ENCODE measurements around the gene AIF1L. TPM values are rescaled to one million over a fixed set of nuclear protein-coding genes. Genes with fewer than 3 reads are reported as not detected.

The AIF1L gene
- total and polyA plus RNA-seq, 5 donors from 2014 or later: 0.12 TPM; not detected in 4

- ATAC-seq (ENCODE audit: low read depth in 2 of 2) (no peak), DNase-seq (no peak)
- no peak overlapping the region for H3K27ac Mint-ChIP-seq
- H3K36me3 Mint-ChIP-seq: peaks cover 57% of the 10 kb centered on the region
- Histone ChIP-seq H3K36me3 (ENCODE audit: control insufficient read depth, insufficient read depth, low read length) (peaks cover 95% of the 10 kb centered on the region), H3K4me1 (ENCODE audit: control insufficient read depth, insufficient read depth, low read length, poor library complexity, severe bottlenecking) (no peaks in the 10 kb centered on the region), H3K27ac (ENCODE audit: insufficient read depth, low read length, poor library complexity, severe bottlenecking) (no peak overlapping the region), H3K9me3 (ENCODE audit: control insufficient read depth in 2 of 2, low read length in 2 of 2) (no peaks in the 10 kb centered on the region), H3K4me3 (ENCODE audit: low read depth, low read length) (no peak overlapping the region), H3K27me3 (ENCODE audit: control insufficient read depth, insufficient read depth, low read length) (no peaks in the 10 kb centered on the region)
- no peaks in the 10 kb centered on the region for H3K27me3 Mint-ChIP-seq
- H3K4me3 Mint-ChIP-seq: no peak overlapping the region
- peaks cover 0 to 9% (median 0%) of the 10 kb centered on the region in 4 donors for H3K4me1 Mint-ChIP-seq
- no peaks in the 10 kb centered on the region for H3K9me3 Mint-ChIP-seq
These were observed 43.8 kb downstream of the AIF1L start for GRCh38 chr9:131140112-131140511.

GRCh38 chr9:131140550-131140949, 44.2 kb downstream of the AIF1L start:
- Mint-ChIP-seq H3K36me3 (peaks cover 59% of the 10 kb centered on the region), H3K4me1 (peaks cover 0 to 9% (median 2%) of the 10 kb centered on the region in 4 donors), H3K27me3 (no peaks in the 10 kb centered on the region), H3K4me3 (no peak overlapping the region), H3K9me3 (no peaks in the 10 kb centered on the region), H3K27ac (no peak overlapping the region)
- Histone ChIP-seq H3K4me1 (ENCODE audit: control insufficient read depth, insufficient read depth, low read length, poor library complexity, severe bottlenecking) (no peaks in the 10 kb centered on the region), H3K9me3 (ENCODE audit: control insufficient read depth in 2 of 2, low read length in 2 of 2) (no peaks in the 10 kb centered on the region), H3K4me3 (ENCODE audit: low read depth, low read length) (no peak overlapping the region), H3K27ac (ENCODE audit: insufficient read depth, low read length, poor library complexity, severe bottlenecking) (no peak overlapping the region), H3K27me3 (ENCODE audit: control insufficient read depth, insufficient read depth, low read length) (no peaks in the 10 kb centered on the region), H3K36me3 (ENCODE audit: control insufficient read depth, insufficient read depth, low read length) (peaks cover 95% of the 10 kb centered on the region)
- ATAC-seq (ENCODE audit: low read depth in 2 of 2) (no peak), DNase-seq (no peak)

GRCh38 chr9:131142160-131142559, 45.8 kb downstream of the AIF1L start:
- Histone ChIP-seq H3K9me3 (ENCODE audit: control insufficient read depth in 2 of 2, low read length in 2 of 2) (no peaks in the 10 kb centered on the region), H3K27me3 (ENCODE audit: control insufficient read depth, insufficient read depth, low read length) (no peaks in the 10 kb centered on the region), H3K4me1 (ENCODE audit: control insufficient read depth, insufficient read depth, low read length, poor library complexity, severe bottlenecking) (no peaks in the 10 kb centered on the region), H3K27ac (ENCODE audit: insufficient read depth, low read length, poor library complexity, severe bottlenecking) (no peak overlapping the region), H3K36me3 (ENCODE audit: control insufficient read depth, insufficient read depth, low read length) (peaks cover 95% of the 10 kb centered on the region), H3K4me3 (ENCODE audit: low read depth, low read length) (no peak overlapping the region)
- H3K9me3 Mint-ChIP-seq: no peaks in the 10 kb centered on the region
- H3K27ac Mint-ChIP-seq: no peak overlapping the region
- peaks cover 0 to 12% (median 4%) of the 10 kb centered on the region in 4 donors for H3K4me1 Mint-ChIP-seq
- ATAC-seq (ENCODE audit: low read depth in 2 of 2) (no peak), DNase-seq (no peak)
- no peaks in the 10 kb centered on the region for H3K27me3 Mint-ChIP-seq
- H3K36me3 Mint-ChIP-seq: peaks cover 55% of the 10 kb centered on the region
- H3K4me3 Mint-ChIP-seq: no peak overlapping the region

GRCh38 chr9:131144201-131144600, 47.9 kb downstream of the AIF1L start:
- peaks cover 59% of the 10 kb centered on the region for H3K36me3 Mint-ChIP-seq
- peak overlapping the region in 2 of 3 donors; percentile 62 to 69 for H3K27ac Mint-ChIP-seq

DNA sequence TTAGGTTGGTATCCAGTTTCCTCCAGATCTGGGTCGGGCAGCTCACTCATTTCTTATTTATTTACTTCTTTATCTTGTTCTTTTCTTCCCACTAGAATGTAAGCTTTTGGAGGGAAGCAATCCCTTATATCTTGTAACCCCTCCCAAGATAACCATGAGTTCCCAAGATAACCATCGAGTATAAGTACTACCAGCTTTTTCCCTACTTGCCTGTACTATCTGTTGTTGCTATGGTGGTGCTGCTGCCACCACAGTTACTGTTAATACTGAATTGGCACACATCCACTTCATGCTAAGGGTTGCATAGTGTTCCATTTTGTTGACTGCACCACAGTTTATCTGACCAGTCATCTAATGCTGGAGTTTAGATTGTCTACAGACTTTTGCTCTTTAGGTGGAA, 48.9 kb downstream of the AIF1L start:
- H3K4me1 Mint-ChIP-seq: peaks cover 0 to 13% (median 11%) of the 10 kb centered on the region in 4 donors
- H3K27ac Mint-ChIP-seq: no peak overlapping the region
- Histone ChIP-seq H3K4me1 (ENCODE audit: control insufficient read depth, insufficient read depth, low read length, poor library complexity, severe bottlenecking) (no peaks in the 10 kb centered on the region), H3K4me3 (ENCODE audit: low read depth, low read length) (no peak overlapping the region), H3K36me3 (ENCODE audit: control insufficient read depth, insufficient read depth, low read length) (peaks cover 96% of the 10 kb centered on the region), H3K27ac (ENCODE audit: insufficient read depth, low read length, poor library complexity, severe bottlenecking) (no peak overlapping the region), H3K27me3 (ENCODE audit: control insufficient read depth, insufficient read depth, low read length) (no peaks in the 10 kb centered on the region), H3K9me3 (ENCODE audit: control insufficient read depth in 2 of 2, low read length in 2 of 2) (no peaks in the 10 kb centered on the region)
- H3K9me3 Mint-ChIP-seq: no peaks in the 10 kb centered on the region
- peaks cover 64% of the 10 kb centered on the region for H3K36me3 Mint-ChIP-seq
- DNase-seq (no peak), ATAC-seq (ENCODE audit: low read depth in 2 of 2) (no peak)
- H3K27me3 Mint-ChIP-seq: no peaks in the 10 kb centered on the region
- H3K4me3 Mint-ChIP-seq: no peak overlapping the region

More at GRCh38 chr9:131144201-131144600, 47.9 kb downstream of the AIF1L start:
- no peaks in the 10 kb centered on the region for H3K27me3 Mint-ChIP-seq
- H3K4me3 Mint-ChIP-seq: peak overlapping the region in 1 of 4 donors; percentile 39
- peaks cover 0 to 12% (median 6%) of the 10 kb centered on the region in 4 donors for H3K4me1 Mint-ChIP-seq
- ATAC-seq (ENCODE audit: low read depth in 2 of 2) (no peak), DNase-seq (no peak)
- no peaks in the 10 kb centered on the region for H3K4me1 ChIP-seq (ENCODE audit: control insufficient read depth, insufficient read depth, low read length, poor library complexity, severe bottlenecking)
- H3K9me3 Mint-ChIP-seq: no peaks in the 10 kb centered on the region
- no peak overlapping the region for H3K27ac ChIP-seq (ENCODE audit: insufficient read depth, low read length, poor library complexity, severe bottlenecking)
- no peaks in the 10 kb centered on the region for H3K9me3 ChIP-seq (ENCODE audit: control insufficient read depth in 2 of 2, low read length in 2 of 2)
- H3K36me3 ChIP-seq (ENCODE audit: control insufficient read depth, insufficient read depth, low read length): peaks cover 96% of the 10 kb centered on the region
- H3K27me3 ChIP-seq (ENCODE audit: control insufficient read depth, insufficient read depth, low read length): no peaks in the 10 kb centered on the region
- H3K4me3 ChIP-seq (ENCODE audit: low read depth, low read length): no peak overlapping the region

- Histone ChIP-seq H3K9me3 (ENCODE audit: control insufficient read depth in 2 of 2, low read length in 2 of 2) (no peaks in the 10 kb centered on the region), H3K27me3 (ENCODE audit: control insufficient read depth, insufficient read depth, low read length) (no peaks in the 10 kb centered on the region), H3K27ac (ENCODE audit: insufficient read depth, low read length, poor library complexity, severe bottlenecking) (no peak overlapping the region), H3K4me1 (ENCODE audit: control insufficient read depth, insufficient read depth, low read length, poor library complexity, severe bottlenecking) (no peaks in the 10 kb centered on the region), H3K4me3 (ENCODE audit: low read depth, low read length) (no peak overlapping the region), H3K36me3 (ENCODE audit: control insufficient read depth, insufficient read depth, low read length) (peaks cover 96% of the 10 kb centered on the region)
- peaks cover 61% of the 10 kb centered on the region for H3K36me3 Mint-ChIP-seq
- H3K27ac Mint-ChIP-seq: no peak overlapping the region
- peaks cover 0 to 13% (median 11%) of the 10 kb centered on the region in 4 donors for H3K4me1 Mint-ChIP-seq
- no peaks in the 10 kb centered on the region for H3K27me3 Mint-ChIP-seq
- DNase-seq (no peak), ATAC-seq (ENCODE audit: low read depth in 2 of 2) (no peak)
- no peak overlapping the region for H3K4me3 Mint-ChIP-seq
- no peaks in the 10 kb centered on the region for H3K9me3 Mint-ChIP-seq
These were observed 49.9 kb downstream of the AIF1L start for GRCh38 chr9:131146186-131146585.

DNA sequence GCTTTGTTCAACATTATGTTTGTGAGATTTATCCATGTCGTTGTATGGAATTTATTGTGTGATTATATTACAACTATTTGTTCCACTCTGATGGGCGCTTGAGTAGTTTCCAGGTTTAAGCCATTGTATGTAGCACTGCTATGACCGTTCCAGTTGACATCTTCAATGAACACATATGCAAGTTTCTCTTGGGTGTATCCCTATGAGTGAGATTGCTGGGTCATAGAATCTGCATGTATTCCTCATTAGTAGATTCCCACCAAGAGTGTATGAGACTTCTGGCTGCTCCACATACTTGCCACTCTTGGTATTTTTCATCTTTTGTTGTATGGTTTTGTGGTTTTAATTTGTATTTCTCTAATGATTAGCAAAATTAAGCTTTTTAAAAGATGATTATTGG, 51.9 kb downstream of the AIF1L start:
- Mint-ChIP-seq H3K4me1 (peaks cover 0 to 13% (median 11%) of the 10 kb centered on the region in 4 donors), H3K27me3 (no peaks in the 10 kb centered on the region), H3K36me3 (peaks cover 68% of the 10 kb centered on the region), H3K9me3 (no peaks in the 10 kb centered on the region), H3K4me3 (no peak overlapping the region), H3K27ac (peak overlapping the region in 1 of 3 donors; percentile 71)
- H3K4me1 ChIP-seq (ENCODE audit: control insufficient read depth, insufficient read depth, low read length, poor library complexity, severe bottlenecking): no peaks in the 10 kb centered on the region
- no peaks in the 10 kb centered on the region for H3K9me3 ChIP-seq (ENCODE audit: control insufficient read depth in 2 of 2, low read length in 2 of 2)
- H3K27ac ChIP-seq (ENCODE audit: insufficient read depth, low read length, poor library complexity, severe bottlenecking): no peak overlapping the region
- ATAC-seq (ENCODE audit: low read depth in 2 of 2) (no peak), DNase-seq (no peak)
- H3K27me3 ChIP-seq (ENCODE audit: control insufficient read depth, insufficient read depth, low read length): no peaks in the 10 kb centered on the region
- no peak overlapping the region for H3K4me3 ChIP-seq (ENCODE audit: low read depth, low read length)
- H3K36me3 ChIP-seq (ENCODE audit: control insufficient read depth, insufficient read depth, low read length): peaks cover 95% of the 10 kb centered on the region

DNA sequence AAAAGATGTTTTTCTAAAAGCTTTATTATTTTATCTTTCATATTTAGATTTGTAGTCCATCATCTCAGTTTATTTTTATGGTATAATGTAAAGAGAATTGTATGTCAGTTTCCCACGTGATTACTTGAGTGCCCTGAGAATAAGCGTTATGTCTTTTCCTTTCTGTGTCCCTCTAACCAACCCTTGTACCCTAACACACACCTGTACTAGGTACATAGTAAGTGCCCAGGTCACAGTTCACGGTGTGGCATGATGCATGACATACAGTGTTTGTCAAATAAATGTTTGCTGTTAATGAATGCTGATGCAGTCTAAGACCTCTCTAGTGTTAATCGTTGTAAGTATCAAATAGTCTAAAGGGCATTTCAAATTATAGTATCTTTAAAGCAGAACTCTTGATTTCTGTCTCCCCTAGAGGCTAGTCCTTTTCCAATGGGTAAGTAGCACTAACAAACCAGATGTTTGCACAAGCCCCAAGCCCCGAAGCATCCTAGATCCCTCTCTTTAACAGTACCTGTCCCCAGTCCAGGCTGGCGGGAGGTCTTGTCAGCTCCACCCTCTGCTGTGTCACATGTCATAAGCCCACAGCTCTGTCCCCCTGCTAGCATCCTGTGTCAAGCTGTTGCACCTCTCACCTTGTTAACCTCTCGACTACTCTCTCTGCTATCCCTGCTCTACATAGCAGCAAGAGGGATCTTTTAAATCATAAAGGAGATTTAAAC, 52.8 kb downstream of the AIF1L start:
- peak overlapping the region in 2 of 3 donors; percentile 42 to 79 for H3K27ac Mint-ChIP-seq

More for the DNA sequence above, 52.8 kb downstream of the AIF1L start:
- Histone ChIP-seq H3K4me3 (ENCODE audit: low read depth, low read length) (no peak overlapping the region), H3K4me1 (ENCODE audit: control insufficient read depth, insufficient read depth, low read length, poor library complexity, severe bottlenecking) (no peaks in the 10 kb centered on the region), H3K27me3 (ENCODE audit: control insufficient read depth, insufficient read depth, low read length) (no peaks in the 10 kb centered on the region), H3K9me3 (ENCODE audit: control insufficient read depth in 2 of 2, low read length in 2 of 2) (no peaks in the 10 kb centered on the region), H3K27ac (ENCODE audit: insufficient read depth, low read length, poor library complexity, severe bottlenecking) (no peak overlapping the region), H3K36me3 (ENCODE audit: control insufficient read depth, insufficient read depth, low read length) (peaks cover 97% of the 10 kb centered on the region)
- DNase-seq (no peak), ATAC-seq (ENCODE audit: low read depth in 2 of 2) (no peak)
- H3K36me3 Mint-ChIP-seq: peaks cover 68% of the 10 kb centered on the region
- H3K4me3 Mint-ChIP-seq: no peak overlapping the region
- H3K4me1 Mint-ChIP-seq: peaks cover 0 to 13% (median 11%) of the 10 kb centered on the region in 4 donors
- no peaks in the 10 kb centered on the region for H3K9me3 Mint-ChIP-seq
- no peaks in the 10 kb centered on the region for H3K27me3 Mint-ChIP-seq
